OCI-LY1 (cell line): Measurements from ENCODE around the gene NXNL1.

Experiments used
- EZH2 ChIP-seq: fragments of 200-600 bp; sonication (generic), shearing (Covaris generic); IDR thresholded peaks from 2 replicates; pipeline ENCODE4 v1.8.0; 2017; ENCODE audit warnings: borderline replicate concordance, mixed run types, mild to moderate bottlenecking, antibody characterized with exemption, low read length, moderate library complexity, mixed read lengths
- TF ChIP-seq, protein P1 (sequence below): fragments of 200-600 bp; sonication (generic), shearing (Covaris generic); IDR thresholded peaks from 2 replicates; pipeline ENCODE4 v1.5.1; 2017; ENCODE audit warnings: mild to moderate bottlenecking, antibody characterized with exemption, low read length, moderate library complexity, mixed read lengths

DNA sequence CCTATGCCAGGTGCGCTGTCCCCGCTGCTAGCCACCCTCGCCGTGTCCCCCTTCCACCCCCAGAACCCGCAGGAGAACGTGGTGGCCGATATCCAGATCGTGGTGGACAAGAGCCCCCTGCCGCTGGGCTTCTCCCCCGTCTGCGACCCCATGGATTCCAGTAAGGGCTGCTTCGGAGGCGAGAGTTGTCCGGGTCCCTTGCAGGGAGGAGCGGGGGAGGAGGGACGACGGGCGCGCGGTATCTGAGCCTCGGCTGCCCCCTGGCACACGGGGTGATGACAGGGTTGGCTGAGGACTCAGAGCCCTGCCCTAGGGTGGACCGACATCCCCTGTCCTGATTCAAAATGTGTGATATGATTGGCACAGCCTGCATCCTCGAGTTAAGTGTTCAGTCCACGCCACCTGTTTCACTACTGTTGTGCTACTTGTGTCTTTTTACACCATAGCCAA is 40.2 kb downstream of the NXNL1 start:
- TF ChIP-seq, protein P1, sequence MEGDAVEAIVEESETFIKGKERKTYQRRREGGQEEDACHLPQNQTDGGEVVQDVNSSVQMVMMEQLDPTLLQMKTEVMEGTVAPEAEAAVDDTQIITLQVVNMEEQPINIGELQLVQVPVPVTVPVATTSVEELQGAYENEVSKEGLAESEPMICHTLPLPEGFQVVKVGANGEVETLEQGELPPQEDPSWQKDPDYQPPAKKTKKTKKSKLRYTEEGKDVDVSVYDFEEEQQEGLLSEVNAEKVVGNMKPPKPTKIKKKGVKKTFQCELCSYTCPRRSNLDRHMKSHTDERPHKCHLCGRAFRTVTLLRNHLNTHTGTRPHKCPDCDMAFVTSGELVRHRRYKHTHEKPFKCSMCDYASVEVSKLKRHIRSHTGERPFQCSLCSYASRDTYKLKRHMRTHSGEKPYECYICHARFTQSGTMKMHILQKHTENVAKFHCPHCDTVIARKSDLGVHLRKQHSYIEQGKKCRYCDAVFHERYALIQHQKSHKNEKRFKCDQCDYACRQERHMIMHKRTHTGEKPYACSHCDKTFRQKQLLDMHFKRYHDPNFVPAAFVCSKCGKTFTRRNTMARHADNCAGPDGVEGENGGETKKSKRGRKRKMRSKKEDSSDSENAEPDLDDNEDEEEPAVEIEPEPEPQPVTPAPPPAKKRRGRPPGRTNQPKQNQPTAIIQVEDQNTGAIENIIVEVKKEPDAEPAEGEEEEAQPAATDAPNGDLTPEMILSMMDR = peak; percentile 13; the same call in 1 of the 2 replicates
- TF ChIP-seq EZH2 = no peak
